ENCODE data around the gene PHF14. TPM values are rescaled to one million over a fixed set of nuclear protein-coding genes. Genes with fewer than 3 reads are reported as not detected.

The PHF14 gene
- polyA plus RNA-seq, 2 of the 4 experiments (the other 2 are of a cell fraction): 36.7 to 48.0 TPM

DNA sequence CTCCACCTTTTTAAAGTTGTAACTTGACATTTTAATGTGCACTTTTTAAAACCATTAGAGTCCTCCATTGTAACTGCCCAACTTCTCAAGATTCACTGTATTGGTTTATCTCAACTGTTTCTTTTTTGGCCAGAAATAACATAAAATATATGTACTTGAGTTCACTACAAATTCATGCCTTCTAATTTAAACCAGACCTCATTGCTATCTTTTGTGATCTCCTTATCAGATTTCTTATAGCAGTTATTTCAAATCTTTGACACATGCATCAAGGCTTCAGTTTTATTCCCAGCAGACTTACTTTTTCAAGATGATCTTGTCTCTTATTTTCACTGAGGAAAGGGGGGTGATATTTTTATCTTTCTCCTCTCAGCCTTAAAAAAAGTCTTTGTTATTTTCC lies 154.3 kb downstream of the PHF14 start (continued):
- no peak for TF ChIP-seq HEYL (CRISPR knock-in tag; IDR thresholded peaks at IDR 0.05)

DNA sequence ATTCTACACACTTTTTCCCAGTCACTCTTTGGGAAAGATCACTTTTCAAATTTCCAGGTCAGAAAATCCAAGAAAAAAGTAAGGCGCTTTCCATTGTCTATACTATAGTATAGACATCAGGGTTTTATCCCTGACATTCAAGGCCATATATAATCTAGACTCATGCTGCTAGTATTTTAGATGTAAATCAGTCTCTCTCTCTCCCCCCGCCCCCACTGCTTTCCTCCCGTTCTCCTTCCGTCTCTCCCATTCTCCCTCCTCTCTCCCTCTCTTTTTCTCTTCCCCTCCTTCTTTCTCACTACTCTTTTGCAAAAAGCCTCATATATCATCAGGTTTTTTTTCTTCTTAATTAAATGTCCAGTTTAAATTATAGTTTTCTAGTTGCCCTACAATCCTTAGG lies 154.8 kb downstream of the PHF14 start:
- Histone ChIP-seq H3K4me1 (no peaks in the 10 kb centered on the region), H3K27ac (no peak overlapping the region), H3K4me3 (no peak overlapping the region), H3K4me2 (no peak overlapping the region), H3K9me3 (no peaks in the 10 kb centered on the region)
- ATAC-seq: no peak
- DNase-seq (ENCODE audit: low read depth in 1 of 2, low spot score in 1 of 2): no peak
- ChIA-PET POLR2A (no interaction called here), CTCF (no interaction called here)
- TF ChIP-seq RFX5 (IDR thresholded peaks at IDR 0.05): no peak
- TF ChIP-seq SMC3 (IDR thresholded peaks at IDR 0.05): no peak
- no peak for TF ChIP-seq ZSCAN20 (CRISPR knock-in tag; IDR thresholded peaks at IDR 0.05)
- TF ChIP-seq POLR2A (IDR thresholded peaks at IDR 0.05; ENCODE audit: low read length): no peak
- TF ChIP-seq CBX2 (IDR thresholded peaks at IDR 0.05; ENCODE audit: borderline replicate concordance, low read depth): no peak
- no peak for TF ChIP-seq USF2 (IDR thresholded peaks at IDR 0.05)
- no peak for TF ChIP-seq JUNB (IDR thresholded peaks at IDR 0.05)
- WGBS (ENCODE audit: missing lambda C conversion rate): 89% methylated on average over 4 of the region's 4 CpGs
- FAIRE-seq: no peak

DNA sequence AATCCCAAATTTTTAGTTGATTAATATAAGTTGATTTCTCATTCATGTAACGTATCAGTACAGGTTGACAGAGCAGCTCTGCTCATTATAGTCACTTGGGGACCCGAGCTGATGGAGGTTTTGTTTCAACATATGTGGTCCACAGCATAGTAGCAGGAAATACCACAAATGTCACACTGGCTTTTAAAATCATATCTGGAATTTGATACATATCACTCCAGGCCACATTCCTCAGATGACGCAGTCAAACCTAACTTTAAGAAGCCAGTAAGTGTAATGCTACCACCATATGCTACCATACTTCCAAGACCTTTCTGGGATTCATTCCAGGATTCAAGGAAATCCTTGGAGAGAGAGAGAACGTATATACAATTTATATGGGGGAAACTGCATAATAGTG lies 156.3 kb downstream of the PHF14 start:
- TF ChIP-seq FOXS1 (CRISPR knock-in tag; IDR thresholded peaks at IDR 0.05) (no peak), TFCP2L1 (CRISPR knock-in tag; IDR thresholded peaks at IDR 0.05) (no peak), ZSCAN20 (CRISPR knock-in tag; IDR thresholded peaks at IDR 0.05) (no peak), POLR2A (IDR thresholded peaks at IDR 0.05; ENCODE audit: low read length) (no peak), HOXB5 (CRISPR knock-in tag; IDR thresholded peaks at IDR 0.05) (no peak), CBX8 (IDR thresholded peaks at IDR 0.05) (no peak), NR3C1 (IDR thresholded peaks at IDR 0.05) (no peak), MYC (IDR thresholded peaks at IDR 0.05; ENCODE audit: borderline replicate concordance, low read length) (no peak), NPAS2 (CRISPR knock-in tag; IDR thresholded peaks at IDR 0.05; ENCODE audit: borderline replicate concordance) (no peak), POLR2AphosphoS2 (conservative IDR thresholded peaks at IDR 0.05; ENCODE audit: low read length) (no peak), ELK1 (IDR thresholded peaks at IDR 0.05; ENCODE audit: low read depth, low read length) (no peak), MAFK (IDR thresholded peaks at IDR 0.05; ENCODE audit: partially characterized antibody) (no peak), HDAC2 (IDR thresholded peaks at IDR 0.05) (no peak), REST (IDR thresholded peaks at IDR 0.05) (no peak), RARB (CRISPR knock-in tag; IDR thresholded peaks at IDR 0.05) (no peak), KDM1A (IDR thresholded peaks at IDR 0.05; ENCODE audit: low read depth) (no peak), SMC3 (IDR thresholded peaks at IDR 0.05) (no peak), RAD21 (conservative IDR thresholded peaks at IDR 0.05 in 1 of 2, IDR thresholded peaks at IDR 0.05 in 1 of 2) (no peak), PHF8 (IDR thresholded peaks at IDR 0.05; ENCODE audit: borderline replicate concordance, low read depth) (no peak)
- TF ChIP-seq, protein P1, sequence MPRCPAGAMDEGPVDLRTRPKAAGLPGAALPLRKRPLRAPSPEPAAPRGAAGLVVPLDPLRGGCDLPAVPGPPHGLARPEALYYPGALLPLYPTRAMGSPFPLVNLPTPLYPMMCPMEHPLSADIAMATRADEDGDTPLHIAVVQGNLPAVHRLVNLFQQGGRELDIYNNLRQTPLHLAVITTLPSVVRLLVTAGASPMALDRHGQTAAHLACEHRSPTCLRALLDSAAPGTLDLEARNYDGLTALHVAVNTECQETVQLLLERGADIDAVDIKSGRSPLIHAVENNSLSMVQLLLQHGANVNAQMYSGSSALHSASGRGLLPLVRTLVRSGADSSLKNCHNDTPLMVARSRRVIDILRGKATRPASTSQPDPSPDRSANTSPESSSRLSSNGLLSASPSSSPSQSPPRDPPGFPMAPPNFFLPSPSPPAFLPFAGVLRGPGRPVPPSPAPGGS (IDR thresholded peaks at IDR 0.05): no peak
- Histone ChIP-seq H3K4me1 (no peaks in the 10 kb centered on the region), H3K9me3 (no peaks in the 10 kb centered on the region), H3K4me2 (no peak overlapping the region), H3K4me3 (no peak overlapping the region), H3K27ac (no peak overlapping the region)
- ChIA-PET POLR2A (no interaction called here), CTCF (no interaction called here)
- 88% methylated on average over 4 of the region's 4 CpGs for WGBS (ENCODE audit: missing lambda C conversion rate)
- DNase-seq (ENCODE audit: low read depth in 1 of 2, low spot score in 1 of 2) (no peak), FAIRE-seq (no peak), ATAC-seq (no peak)

All from A549 (cell line).